ENCODE results near the gene GFRA1.

DNA sequence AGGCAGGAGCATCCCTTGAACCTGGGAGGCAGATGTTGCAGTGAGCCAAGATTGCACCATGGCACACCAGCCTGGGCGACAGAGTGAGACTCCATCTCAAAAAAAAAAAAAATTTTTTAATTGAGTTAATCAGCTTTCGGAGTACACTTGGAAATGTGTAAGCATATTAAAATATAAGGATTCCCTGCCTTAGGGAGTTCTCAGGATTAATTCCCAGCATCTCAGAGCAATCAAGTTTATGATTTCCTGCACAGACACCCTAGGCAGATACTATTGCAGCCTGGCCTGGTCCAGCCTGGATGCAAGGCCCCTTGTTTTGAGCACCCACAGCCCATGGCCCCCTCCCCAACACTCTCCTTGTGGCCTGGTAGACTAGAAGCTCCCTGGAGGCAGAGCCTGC is 39.8 kb downstream of the GFRA1 start:
- TF ChIP-seq, protein P1, sequence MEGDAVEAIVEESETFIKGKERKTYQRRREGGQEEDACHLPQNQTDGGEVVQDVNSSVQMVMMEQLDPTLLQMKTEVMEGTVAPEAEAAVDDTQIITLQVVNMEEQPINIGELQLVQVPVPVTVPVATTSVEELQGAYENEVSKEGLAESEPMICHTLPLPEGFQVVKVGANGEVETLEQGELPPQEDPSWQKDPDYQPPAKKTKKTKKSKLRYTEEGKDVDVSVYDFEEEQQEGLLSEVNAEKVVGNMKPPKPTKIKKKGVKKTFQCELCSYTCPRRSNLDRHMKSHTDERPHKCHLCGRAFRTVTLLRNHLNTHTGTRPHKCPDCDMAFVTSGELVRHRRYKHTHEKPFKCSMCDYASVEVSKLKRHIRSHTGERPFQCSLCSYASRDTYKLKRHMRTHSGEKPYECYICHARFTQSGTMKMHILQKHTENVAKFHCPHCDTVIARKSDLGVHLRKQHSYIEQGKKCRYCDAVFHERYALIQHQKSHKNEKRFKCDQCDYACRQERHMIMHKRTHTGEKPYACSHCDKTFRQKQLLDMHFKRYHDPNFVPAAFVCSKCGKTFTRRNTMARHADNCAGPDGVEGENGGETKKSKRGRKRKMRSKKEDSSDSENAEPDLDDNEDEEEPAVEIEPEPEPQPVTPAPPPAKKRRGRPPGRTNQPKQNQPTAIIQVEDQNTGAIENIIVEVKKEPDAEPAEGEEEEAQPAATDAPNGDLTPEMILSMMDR (IDR thresholded peaks at IDR 0.05; ENCODE audit: insufficient read depth, low read length, poor library complexity, severe bottlenecking): no peak
- no peak for TF ChIP-seq EZH2phosphoT487 (conservative IDR thresholded peaks at IDR 0.05; ENCODE audit: low read length)
